ENCODE results near the gene SNX27. TPM values are rescaled to one million over a fixed set of nuclear protein-coding genes. Genes with fewer than 3 reads are reported as not detected.
"Not testable (repeated sequence)": the region's sequence is repeated elsewhere in the genome, so short reads cannot be mapped to it uniquely, and the experiment has no call there.

The SNX27 gene
- total RNA-seq, 1 donor from 2014 or later, result 29.3 TPM

DNA sequence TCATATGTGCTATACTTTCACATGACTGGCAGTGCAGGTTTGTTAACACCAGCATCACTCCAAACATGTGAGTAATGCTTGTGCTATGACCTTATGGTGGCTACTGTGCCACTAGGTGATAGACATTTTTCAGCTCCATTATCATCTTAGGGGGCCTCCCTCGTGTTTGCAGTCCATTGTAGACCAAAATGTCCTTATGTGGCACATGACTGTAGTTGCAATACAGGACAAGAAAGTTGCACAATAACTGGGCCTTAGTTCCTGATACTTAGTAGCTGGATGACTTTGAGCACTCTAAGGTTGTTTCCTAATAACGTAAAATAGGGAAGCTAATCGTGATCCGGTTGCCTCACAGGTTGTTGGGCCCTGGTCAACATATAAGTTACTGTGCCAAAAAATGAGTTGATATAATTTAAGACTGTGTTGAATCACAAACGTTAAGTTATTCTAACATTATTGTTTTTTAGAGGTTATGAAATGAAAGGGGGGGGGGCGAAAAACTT lies 511 bp upstream of the SNX27 start:
- intact Hi-C loops (cut with micrococcal nuclease), result no loop called here
- Mint-ChIP-seq H3K4me1 (ENCODE audit: low read depth) (peaks cover 32% of the 10 kb centered on the region), H3K27me3 (ENCODE audit: low read depth) (peaks cover 9% of the 10 kb centered on the region), H3K27ac (peak overlapping the region; percentile 64), H3K9me3 (no peaks in the 10 kb centered on the region), H3K4me3 (ENCODE audit: low read depth) (peak overlapping the region; percentile 74), H3K36me3 (ENCODE audit: low read depth) (peaks cover 15% of the 10 kb centered on the region)
- DNase-seq (ENCODE audit: low spot score), result no peak

DNA sequence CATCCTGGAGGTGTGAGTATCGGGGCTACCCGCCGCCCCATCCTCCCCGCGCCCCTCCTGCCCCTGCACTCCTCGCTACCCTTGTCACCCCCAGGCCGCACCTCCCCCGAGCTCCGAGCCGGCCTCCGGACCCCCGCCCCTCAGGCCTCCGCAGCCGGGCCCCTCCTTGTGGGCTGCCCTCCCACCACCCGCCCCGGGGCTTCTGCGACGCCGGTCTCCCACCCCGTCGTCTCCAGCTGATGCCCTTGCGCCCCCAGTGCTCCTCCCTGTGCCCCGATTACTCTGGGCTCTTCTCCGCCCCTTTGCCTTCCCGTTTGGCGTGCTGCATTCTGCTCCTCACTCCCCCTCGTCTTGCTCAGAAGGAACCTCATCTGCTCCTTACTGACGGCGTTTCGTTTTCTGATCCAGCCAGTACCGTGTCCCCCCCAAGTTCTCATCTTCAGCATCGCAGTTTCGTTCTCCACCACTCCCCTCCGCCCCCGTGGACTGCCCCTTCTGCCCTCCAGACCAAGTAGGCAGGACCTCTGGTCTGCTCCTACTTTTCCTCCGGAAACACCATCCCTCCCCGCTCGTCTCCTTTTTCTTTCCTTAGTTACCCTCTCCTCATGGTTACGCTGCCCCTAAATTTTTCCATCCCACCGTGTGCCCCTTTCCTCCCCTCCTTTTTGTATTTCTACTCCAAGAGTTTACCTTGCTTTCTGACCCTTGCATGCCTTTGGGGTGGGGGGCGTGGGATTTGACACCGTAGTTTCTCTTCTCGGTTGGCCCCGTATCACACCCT lies 841 bp downstream of the SNX27 start:
- Mint-ChIP-seq H3K27me3 (ENCODE audit: low read depth) (peaks cover 4% of the 10 kb centered on the region), H3K4me1 (ENCODE audit: low read depth) (peaks cover 33% of the 10 kb centered on the region), H3K27ac (peak overlapping the region; percentile 97), H3K4me3 (ENCODE audit: low read depth) (peak overlapping the region; percentile 100), H3K9me3 (no peaks in the 10 kb centered on the region), H3K36me3 (ENCODE audit: low read depth) (peaks cover 15% of the 10 kb centered on the region)
- intact Hi-C loops (cut with micrococcal nuclease), result no loop called here
- DNase-seq (ENCODE audit: low spot score), result peak; percentile 14

DNA sequence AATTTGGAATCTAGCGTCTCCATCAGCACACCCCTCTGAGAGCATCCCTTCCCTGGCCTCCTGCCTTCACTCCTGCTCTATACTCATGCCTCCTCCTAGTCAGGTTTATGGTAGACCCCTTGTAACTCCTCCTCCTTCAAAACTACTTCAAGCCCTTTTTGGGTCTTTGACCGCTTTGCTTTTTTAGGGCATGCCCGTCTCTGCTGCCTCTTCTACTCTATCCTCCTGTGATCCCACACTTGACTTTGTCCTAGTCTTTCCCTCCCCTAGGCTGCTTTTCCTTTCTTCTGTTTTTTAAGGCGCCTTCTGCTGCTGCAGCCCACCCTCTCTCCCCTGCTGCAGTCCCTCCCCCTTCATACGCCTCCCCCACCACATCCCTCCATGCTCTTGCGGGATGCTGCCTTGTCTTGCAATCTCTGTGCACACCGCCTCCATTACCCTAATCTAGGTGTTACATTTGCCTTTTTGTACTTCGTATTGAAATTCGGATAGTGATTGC lies 1.5 kb downstream of the SNX27 start:
- intact Hi-C loops (cut with micrococcal nuclease), result no loop called here
- peak overlapping the region; percentile 97 for H3K27ac Mint-ChIP-seq
- H3K36me3 Mint-ChIP-seq (ENCODE audit: low read depth), result peaks cover 16% of the 10 kb centered on the region
- H3K4me3 Mint-ChIP-seq (ENCODE audit: low read depth), result peak overlapping the region; percentile 100
- peaks cover 34% of the 10 kb centered on the region for H3K4me1 Mint-ChIP-seq (ENCODE audit: low read depth)
- no peaks in the 10 kb centered on the region for H3K9me3 Mint-ChIP-seq
- H3K27me3 Mint-ChIP-seq (ENCODE audit: low read depth), result peaks cover under 1% of the 10 kb centered on the region
- DNase-seq (ENCODE audit: low spot score), result no peak

DNA sequence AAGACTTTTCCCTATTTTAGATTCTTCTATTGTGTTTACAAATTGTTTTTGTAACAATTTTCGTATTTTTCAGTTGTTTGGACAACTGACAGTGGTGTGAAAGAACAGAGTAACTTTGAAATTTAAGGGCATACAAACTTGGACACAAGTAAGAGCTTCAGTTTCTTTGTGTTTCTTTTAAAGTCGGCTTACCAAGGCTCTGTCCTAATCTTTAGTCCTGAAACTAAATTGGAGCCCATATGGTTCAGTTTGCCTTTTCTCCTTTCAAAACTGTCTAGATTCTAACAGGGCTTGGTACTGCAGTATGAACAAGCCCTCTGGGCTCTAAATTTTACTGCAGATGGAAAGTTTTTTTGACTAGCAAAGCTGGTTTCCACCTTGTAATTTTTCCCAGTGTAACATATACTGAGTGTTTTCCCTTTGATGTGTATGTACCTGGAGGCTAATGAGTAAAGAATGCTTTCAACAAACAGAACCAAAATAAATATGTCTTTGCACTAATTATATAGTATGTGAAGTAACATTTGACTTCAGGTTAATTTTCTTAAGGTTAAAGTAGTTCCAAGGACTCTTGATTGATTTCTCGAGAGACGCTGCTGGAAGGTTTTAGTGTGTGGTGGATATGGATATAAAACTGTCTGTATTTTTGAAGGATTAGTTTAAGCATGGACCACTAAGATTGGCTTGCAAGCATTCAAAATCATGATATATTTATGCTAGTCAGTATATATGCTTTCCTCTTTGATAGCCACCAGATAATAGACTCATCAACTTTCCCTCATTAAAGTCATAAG lies 4.1 kb downstream of the SNX27 start:
- Mint-ChIP-seq H3K36me3 (ENCODE audit: low read depth) (peaks cover 19% of the 10 kb centered on the region), H3K27me3 (ENCODE audit: low read depth) (no peaks in the 10 kb centered on the region), H3K4me3 (ENCODE audit: low read depth) (no peak overlapping the region), H3K27ac (no peak overlapping the region), H3K9me3 (no peaks in the 10 kb centered on the region), H3K4me1 (ENCODE audit: low read depth) (peaks cover 42% of the 10 kb centered on the region)
- DNase-seq (ENCODE audit: low spot score), result no peak
- intact Hi-C loops (cut with micrococcal nuclease), result no loop called here

DNA sequence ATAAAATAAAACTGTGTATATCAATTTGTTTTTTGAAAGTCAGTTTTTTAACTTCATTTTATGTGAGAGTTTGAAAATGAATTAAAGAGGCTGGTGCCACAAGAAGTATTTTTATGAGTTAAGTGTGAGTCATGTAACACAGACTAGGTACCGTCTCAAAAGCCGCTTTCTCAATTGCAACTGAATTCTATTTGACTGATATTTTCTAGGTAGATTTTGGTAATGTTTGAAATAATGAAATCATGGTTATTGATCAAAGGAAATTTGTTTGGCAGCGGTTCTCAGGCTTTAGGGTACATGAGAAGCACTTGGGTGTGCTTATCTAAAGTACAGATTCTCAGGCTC lies 4.6 kb downstream of the SNX27 start:
- Mint-ChIP-seq H3K4me3 (ENCODE audit: low read depth) (no peak overlapping the region), H3K36me3 (ENCODE audit: low read depth) (peaks cover 22% of the 10 kb centered on the region), H3K27ac (no peak overlapping the region), H3K27me3 (ENCODE audit: low read depth) (no peaks in the 10 kb centered on the region), H3K4me1 (ENCODE audit: low read depth) (peaks cover 42% of the 10 kb centered on the region), H3K9me3 (no peaks in the 10 kb centered on the region)
- intact Hi-C loops (cut with micrococcal nuclease), result no loop called here
- DNase-seq (ENCODE audit: low spot score), result no peak

DNA sequence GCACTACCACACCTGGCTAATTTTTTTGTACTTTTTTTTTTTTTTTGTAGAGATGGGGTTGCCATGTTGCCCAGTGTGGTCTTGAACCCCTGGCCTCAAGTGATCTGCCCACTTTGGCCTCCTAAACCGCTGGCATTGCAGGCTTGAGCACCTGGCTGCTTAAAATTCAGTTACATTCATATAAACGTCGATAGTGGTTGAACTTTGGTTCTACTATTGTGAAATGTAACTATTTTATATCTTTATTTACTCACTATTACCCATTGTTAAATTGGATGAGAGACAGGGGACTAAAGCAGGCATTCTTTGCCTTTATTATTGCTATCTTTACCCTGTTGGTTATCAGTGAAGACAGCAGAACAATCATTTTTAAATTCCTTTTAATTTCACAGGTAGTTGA lies 6.2 kb downstream of the SNX27 start:
- Mint-ChIP-seq H3K27ac (no peak overlapping the region), H3K27me3 (ENCODE audit: low read depth) (no peaks in the 10 kb centered on the region), H3K36me3 (ENCODE audit: low read depth) (peaks cover 17% of the 10 kb centered on the region), H3K9me3 (no peaks in the 10 kb centered on the region), H3K4me1 (ENCODE audit: low read depth) (peaks cover 40% of the 10 kb centered on the region), H3K4me3 (ENCODE audit: low read depth) (no peak overlapping the region)
- no peak for DNase-seq (ENCODE audit: low spot score)
- intact Hi-C loops (cut with micrococcal nuclease), result no loop called here

DNA sequence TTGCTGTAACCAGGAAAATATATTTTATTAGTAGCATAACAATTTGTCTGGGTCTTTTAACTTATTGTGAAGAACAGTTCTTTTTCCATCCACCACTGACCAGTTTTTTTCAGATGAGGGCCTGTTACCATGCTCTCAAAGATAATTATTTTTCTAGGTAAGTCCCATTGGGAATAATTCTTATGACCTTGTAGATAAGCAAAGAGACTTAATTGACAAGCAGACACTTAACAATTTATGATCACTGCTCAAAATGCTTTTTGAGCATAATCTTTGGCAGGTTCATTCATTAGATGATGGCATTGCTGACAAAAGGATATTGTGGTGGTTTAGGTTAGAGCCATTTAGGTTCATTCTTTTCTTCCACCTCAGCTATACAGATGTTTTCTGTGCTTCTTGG lies 6.6 kb downstream of the SNX27 start:
- Mint-ChIP-seq H3K9me3 (no peaks in the 10 kb centered on the region), H3K27me3 (ENCODE audit: low read depth) (no peaks in the 10 kb centered on the region), H3K4me1 (ENCODE audit: low read depth) (peaks cover 36% of the 10 kb centered on the region), H3K4me3 (ENCODE audit: low read depth) (no peak overlapping the region), H3K27ac (no peak overlapping the region), H3K36me3 (ENCODE audit: low read depth) (peaks cover 14% of the 10 kb centered on the region)
- DNase-seq (ENCODE audit: low spot score), result no peak
- intact Hi-C loops (cut with micrococcal nuclease), result no loop called here

DNA sequence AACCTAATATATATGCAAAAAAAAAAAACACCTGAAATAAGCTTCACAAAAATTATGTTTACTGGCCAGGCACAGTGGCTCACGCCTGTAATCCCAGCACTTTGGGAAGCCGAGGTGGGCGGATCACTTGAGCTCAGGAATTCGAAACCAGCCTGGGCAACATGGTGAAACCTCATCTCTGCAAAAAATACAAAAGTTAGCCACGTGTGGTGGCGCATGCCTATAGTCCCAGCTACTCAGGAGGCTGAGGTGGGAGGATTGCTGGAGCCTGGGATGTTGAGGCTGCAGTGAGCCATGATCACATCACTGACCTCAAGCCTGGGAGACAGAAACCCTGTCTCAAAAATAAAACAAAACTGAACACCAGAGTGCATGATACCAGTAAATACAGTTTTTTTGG lies 7.1 kb downstream of the SNX27 start:
- H3K4me3 Mint-ChIP-seq (ENCODE audit: low read depth); intact Hi-C loops (cut with micrococcal nuclease); DNase-seq (ENCODE audit: low spot score); H3K9me3 Mint-ChIP-seq; H3K27me3 Mint-ChIP-seq (ENCODE audit: low read depth); H3K27ac Mint-ChIP-seq: not testable (repeated sequence)
- H3K4me1 Mint-ChIP-seq (ENCODE audit: low read depth), result peaks cover 31% of the 10 kb centered on the region
- H3K36me3 Mint-ChIP-seq (ENCODE audit: low read depth), result peaks cover 12% of the 10 kb centered on the region

DNA sequence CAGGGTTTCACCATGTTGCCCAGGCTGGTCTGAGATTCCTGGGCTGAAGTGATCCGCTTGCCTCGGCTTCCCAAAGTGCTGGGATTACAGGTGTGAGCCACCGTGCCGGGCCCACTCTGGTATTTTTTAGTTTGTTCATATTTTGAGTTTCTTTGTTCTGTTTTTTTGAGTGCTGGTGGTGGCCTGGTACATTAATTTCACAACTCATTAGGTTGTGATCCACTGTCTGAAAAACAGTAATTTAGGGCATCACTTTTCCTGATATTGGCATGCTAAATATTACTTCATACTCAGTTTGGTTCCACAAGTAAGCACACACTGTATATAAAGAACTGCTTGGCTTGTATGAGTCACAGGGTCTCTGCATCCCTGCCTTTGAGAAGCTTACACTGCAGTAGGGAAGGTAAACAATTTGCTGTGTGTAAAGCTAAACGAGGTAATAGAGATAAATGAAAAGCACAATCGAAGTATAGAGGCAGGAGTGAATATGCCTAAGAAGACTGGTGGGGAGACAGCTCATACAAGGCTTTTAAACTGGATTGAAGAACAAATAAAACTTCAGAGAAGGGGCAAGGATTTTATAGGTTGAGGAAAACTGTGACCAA lies 7.7 kb downstream of the SNX27 start:
- peaks cover 12% of the 10 kb centered on the region for H3K36me3 Mint-ChIP-seq (ENCODE audit: low read depth)
- DNase-seq (ENCODE audit: low spot score), result no peak
- H3K9me3 Mint-ChIP-seq, result no peaks in the 10 kb centered on the region
- peaks cover 30% of the 10 kb centered on the region for H3K4me1 Mint-ChIP-seq (ENCODE audit: low read depth)
- no peak overlapping the region for H3K4me3 Mint-ChIP-seq (ENCODE audit: low read depth)
- no peak overlapping the region for H3K27ac Mint-ChIP-seq
- H3K27me3 Mint-ChIP-seq (ENCODE audit: low read depth), result no peaks in the 10 kb centered on the region
- intact Hi-C loops (cut with micrococcal nuclease), result no loop called here

DNA sequence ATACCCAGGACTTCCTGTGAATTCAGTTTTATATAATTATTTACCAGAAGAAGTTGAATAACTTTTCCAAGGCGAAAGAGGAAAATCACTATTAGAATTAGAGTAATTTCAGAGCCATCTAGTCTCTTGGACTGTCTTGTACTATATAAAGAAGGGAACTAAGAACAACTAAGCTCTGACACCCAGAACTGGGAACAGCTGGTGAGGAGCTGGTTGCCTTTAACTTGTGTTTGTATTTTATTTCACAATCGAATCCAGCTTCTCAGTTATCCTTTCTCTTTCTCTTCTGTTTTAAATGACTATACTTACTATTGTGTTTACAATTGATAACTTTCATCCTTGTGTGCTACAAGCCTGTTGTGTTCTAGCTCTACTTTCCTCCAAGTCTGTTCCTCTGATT lies 8.4 kb downstream of the SNX27 start:
- H3K4me3 Mint-ChIP-seq (ENCODE audit: low read depth), result no peak overlapping the region
- intact Hi-C loops (cut with micrococcal nuclease), result no loop called here
- H3K36me3 Mint-ChIP-seq (ENCODE audit: low read depth), result peaks cover 9% of the 10 kb centered on the region
- H3K9me3 Mint-ChIP-seq, result no peaks in the 10 kb centered on the region
- H3K27me3 Mint-ChIP-seq (ENCODE audit: low read depth), result no peaks in the 10 kb centered on the region
- DNase-seq (ENCODE audit: low spot score), result no peak
- no peak overlapping the region for H3K27ac Mint-ChIP-seq
- H3K4me1 Mint-ChIP-seq (ENCODE audit: low read depth), result peaks cover 29% of the 10 kb centered on the region

DNA sequence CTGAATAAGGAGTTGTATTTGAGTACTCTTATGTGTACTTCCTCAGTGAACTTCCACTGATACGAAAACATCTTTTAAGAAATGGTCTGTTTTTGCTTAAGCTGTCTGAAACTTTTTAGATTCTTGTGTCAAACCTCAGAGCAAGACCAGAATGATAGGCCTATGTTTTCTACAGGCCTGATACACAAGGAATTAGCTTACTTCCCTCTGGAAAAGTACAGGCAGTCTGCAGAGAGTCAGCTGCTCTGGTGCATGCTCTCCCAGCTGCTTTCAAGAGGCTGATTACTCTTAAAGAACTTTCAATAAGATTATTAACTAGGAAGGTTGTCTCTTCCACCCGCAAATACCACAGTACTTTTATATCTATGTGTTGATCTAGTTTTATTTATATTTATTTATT lies 9.5 kb downstream of the SNX27 start:
- Mint-ChIP-seq H3K4me3 (ENCODE audit: low read depth) (no peak overlapping the region), H3K27ac (no peak overlapping the region), H3K27me3 (ENCODE audit: low read depth) (no peaks in the 10 kb centered on the region), H3K4me1 (ENCODE audit: low read depth) (peaks cover 20% of the 10 kb centered on the region), H3K9me3 (no peaks in the 10 kb centered on the region), H3K36me3 (ENCODE audit: low read depth) (peaks cover 7% of the 10 kb centered on the region)
- intact Hi-C loops (cut with micrococcal nuclease), result no loop called here
- no peak for DNase-seq (ENCODE audit: low spot score)

DNA sequence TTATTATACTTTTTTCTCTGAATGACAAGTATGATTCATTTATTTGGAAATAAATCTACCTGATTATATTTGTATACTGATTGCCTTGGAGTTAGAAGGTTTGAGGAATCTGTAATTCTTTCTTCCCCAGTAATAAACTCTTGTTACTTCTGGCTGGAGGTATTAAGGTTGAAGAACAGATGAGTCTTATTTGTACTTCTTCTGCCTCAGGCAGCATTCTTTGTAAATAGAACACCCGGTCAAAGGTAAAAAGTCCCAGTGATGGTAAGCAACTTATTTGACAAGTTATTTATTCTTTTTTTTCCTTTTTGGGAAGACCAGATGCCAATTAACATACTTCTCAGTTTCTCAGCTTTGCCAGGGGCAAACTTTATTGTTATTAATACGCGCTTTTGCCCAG lies 12.9 kb downstream of the SNX27 start:
- no peak for DNase-seq (ENCODE audit: low spot score)
- H3K36me3 Mint-ChIP-seq (ENCODE audit: low read depth), result peaks cover 6% of the 10 kb centered on the region
- no peaks in the 10 kb centered on the region for H3K27me3 Mint-ChIP-seq (ENCODE audit: low read depth)
- no peak overlapping the region for H3K27ac Mint-ChIP-seq
- H3K4me1 Mint-ChIP-seq (ENCODE audit: low read depth), result peaks cover 15% of the 10 kb centered on the region
- intact Hi-C loops (cut with micrococcal nuclease), result no loop called here
- H3K4me3 Mint-ChIP-seq (ENCODE audit: low read depth), result no peak overlapping the region
- H3K9me3 Mint-ChIP-seq, result no peaks in the 10 kb centered on the region

Data from activated T-helper 2 cell treated with anti-CD3 and anti-CD28 coated beads, Interferon-gamma antibody, Interleukin-2, Interleukin-4, amounts not matched to agents 10 μg/mL and 5 μg/mL and 100 μg/mL, durations not matched to agents 14 hours and 24 hours and 36 hours (primary cell).